Liver (tissue), 3 donors: ENCODE results near the gene OR2H1.

Experiments
- GABPA ChIP-seq, 2 donors: IDR thresholded peaks in 1 of 2; conservative IDR thresholded peaks in 1 of 2; 2 replicates each; pipeline ENCODE4 v1.6.1; 2016; ENCODE audit warnings: antibody characterized with exemption in 2 of 2, mild to moderate bottlenecking in 1 of 2, moderate library complexity in 1 of 2
- HNF4G ChIP-seq: IDR thresholded peaks from 2 replicates; pipeline ENCODE4 v1.6.1; 2016; ENCODE audit warnings: antibody characterized with exemption
- RAD21 ChIP-seq, 2 donors: IDR thresholded peaks; 2 replicates each; pipeline ENCODE4 v1.6.1; 2016; ENCODE audit warnings: antibody characterized with exemption in 2 of 2, mild to moderate bottlenecking in 2 of 2
- SP1 ChIP-seq: IDR thresholded peaks from 2 replicates; pipeline ENCODE4 v1.6.1; 2018; ENCODE audit warnings: antibody characterized with exemption, mild to moderate bottlenecking
- TF ChIP-seq, protein P1 (sequence below): IDR thresholded peaks from 2 replicates; pipeline ENCODE4 v1.6.1; 2016; ENCODE audit warnings: antibody characterized with exemption
- TF ChIP-seq, protein P2 (sequence below): fragments of 150-350 bp; IDR thresholded peaks from 2 replicates; pipeline ENCODE4 v1.5.1; 2017; ENCODE audit warnings: improper control_type of control experiment, low read depth, low read length; ENCODE audit not compliant: missing input control
- donor health status: healthy.
- donor health status: healthy.

DNA sequence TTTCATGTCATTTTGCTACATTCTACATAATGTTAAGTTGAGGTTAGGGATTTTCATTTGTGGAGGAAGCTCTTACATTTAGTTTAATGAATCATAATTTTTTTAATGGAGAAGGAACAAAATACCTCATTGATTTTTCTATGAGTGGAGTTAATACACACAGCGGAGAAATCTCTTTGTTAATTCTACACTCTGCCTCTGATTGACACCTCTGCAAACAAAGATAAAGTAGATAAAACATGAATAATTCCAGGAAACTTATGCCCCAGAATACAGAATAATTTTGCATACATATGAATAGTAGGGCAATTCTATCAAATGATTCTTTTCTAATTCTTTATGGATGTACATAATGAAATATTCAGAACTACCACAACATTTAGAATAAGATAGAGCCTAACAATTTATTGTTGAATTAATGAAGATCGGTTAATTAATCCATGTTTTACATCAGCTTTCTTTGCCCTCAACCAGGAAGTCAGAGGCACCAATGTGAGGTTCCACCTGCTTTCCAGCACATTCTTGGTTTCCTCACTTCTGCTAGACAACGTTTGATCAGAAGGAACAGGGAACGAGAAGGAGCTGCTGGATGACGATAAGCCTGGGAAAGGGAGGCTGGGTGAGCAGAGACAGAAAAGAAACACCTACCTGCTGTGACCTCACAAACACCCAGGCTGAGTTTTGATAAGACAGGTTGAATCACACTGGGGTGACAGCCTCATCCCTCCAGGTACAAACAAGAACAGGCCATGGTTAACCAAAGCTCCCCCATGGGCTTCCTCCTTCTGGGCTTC lies 4.3 kb downstream of the OR2H1 start:
- TF ChIP-seq HNF4G (no peak), RAD21 (IDR thresholded peaks at IDR 0.05) (no peak), GABPA (IDR thresholded peaks at IDR 0.05 in 1 of 2, conservative IDR thresholded peaks at IDR 0.05 in 1 of 2) (no peak), SP1 (no peak)
- TF ChIP-seq, protein P1, sequence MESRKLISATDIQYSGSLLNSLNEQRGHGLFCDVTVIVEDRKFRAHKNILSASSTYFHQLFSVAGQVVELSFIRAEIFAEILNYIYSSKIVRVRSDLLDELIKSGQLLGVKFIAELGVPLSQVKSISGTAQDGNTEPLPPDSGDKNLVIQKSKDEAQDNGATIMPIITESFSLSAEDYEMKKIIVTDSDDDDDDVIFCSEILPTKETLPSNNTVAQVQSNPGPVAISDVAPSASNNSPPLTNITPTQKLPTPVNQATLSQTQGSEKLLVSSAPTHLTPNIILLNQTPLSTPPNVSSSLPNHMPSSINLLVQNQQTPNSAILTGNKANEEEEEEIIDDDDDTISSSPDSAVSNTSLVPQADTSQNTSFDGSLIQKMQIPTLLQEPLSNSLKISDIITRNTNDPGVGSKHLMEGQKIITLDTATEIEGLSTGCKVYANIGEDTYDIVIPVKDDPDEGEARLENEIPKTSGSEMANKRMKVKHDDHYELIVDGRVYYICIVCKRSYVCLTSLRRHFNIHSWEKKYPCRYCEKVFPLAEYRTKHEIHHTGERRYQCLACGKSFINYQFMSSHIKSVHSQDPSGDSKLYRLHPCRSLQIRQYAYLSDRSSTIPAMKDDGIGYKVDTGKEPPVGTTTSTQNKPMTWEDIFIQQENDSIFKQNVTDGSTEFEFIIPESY, result no peak
- TF ChIP-seq, protein P2, sequence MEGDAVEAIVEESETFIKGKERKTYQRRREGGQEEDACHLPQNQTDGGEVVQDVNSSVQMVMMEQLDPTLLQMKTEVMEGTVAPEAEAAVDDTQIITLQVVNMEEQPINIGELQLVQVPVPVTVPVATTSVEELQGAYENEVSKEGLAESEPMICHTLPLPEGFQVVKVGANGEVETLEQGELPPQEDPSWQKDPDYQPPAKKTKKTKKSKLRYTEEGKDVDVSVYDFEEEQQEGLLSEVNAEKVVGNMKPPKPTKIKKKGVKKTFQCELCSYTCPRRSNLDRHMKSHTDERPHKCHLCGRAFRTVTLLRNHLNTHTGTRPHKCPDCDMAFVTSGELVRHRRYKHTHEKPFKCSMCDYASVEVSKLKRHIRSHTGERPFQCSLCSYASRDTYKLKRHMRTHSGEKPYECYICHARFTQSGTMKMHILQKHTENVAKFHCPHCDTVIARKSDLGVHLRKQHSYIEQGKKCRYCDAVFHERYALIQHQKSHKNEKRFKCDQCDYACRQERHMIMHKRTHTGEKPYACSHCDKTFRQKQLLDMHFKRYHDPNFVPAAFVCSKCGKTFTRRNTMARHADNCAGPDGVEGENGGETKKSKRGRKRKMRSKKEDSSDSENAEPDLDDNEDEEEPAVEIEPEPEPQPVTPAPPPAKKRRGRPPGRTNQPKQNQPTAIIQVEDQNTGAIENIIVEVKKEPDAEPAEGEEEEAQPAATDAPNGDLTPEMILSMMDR, result no peak
